Measurements from ENCODE around the gene CCL26.

Gene CCL26

GRCh38 chr7:75811894-75812678, 40.1 kb upstream of the CCL26 start:
- no peak overlapping the region for H3K9ac ChIP-seq (ENCODE audit: low read length in 5 of 5)
- H3K4me3 ChIP-seq (ENCODE audit: low read depth in 1 of 5, low read length in 5 of 5): no peak overlapping the region
- H3K9me3 ChIP-seq (ENCODE audit: control insufficient read depth in 5 of 5, low read length in 5 of 5): peaks cover 0 to 11% (median 8%) of the 10 kb centered on the region in 5 donors
- H3K27ac ChIP-seq (ENCODE audit: low read depth, low read length): no peak overlapping the region
- no peaks in the 10 kb centered on the region for H3K27me3 ChIP-seq (ENCODE audit: control insufficient read depth in 5 of 5, insufficient read depth in 4 of 5, low read length in 5 of 5)
- H3K36me3 ChIP-seq (ENCODE audit: control insufficient read depth in 5 of 5, insufficient read depth in 5 of 5, low read length in 5 of 5): no peaks in the 10 kb centered on the region
- H3K4me1 ChIP-seq (ENCODE audit: control insufficient read depth in 5 of 5, insufficient read depth in 5 of 5, low read length in 5 of 5): peaks cover 0 to 16% (median 0%) of the 10 kb centered on the region in 5 donors

- no peak overlapping the region for H3K27ac ChIP-seq (ENCODE audit: low read depth, low read length)
- H3K36me3 ChIP-seq (ENCODE audit: control insufficient read depth in 5 of 5, insufficient read depth in 5 of 5, low read length in 5 of 5): no peaks in the 10 kb centered on the region
- H3K9ac ChIP-seq (ENCODE audit: low read length in 5 of 5): no peak overlapping the region
- peaks cover 3 to 21% (median 19%) of the 10 kb centered on the region in 5 donors for H3K9me3 ChIP-seq (ENCODE audit: control insufficient read depth in 5 of 5, low read length in 5 of 5)
- no peak overlapping the region for H3K4me3 ChIP-seq (ENCODE audit: low read depth in 1 of 5, low read length in 5 of 5)
- H3K4me1 ChIP-seq (ENCODE audit: control insufficient read depth in 5 of 5, insufficient read depth in 5 of 5, low read length in 5 of 5): peaks cover 0 to 13% (median 0%) of the 10 kb centered on the region in 5 donors
- H3K27me3 ChIP-seq (ENCODE audit: control insufficient read depth in 5 of 5, insufficient read depth in 4 of 5, low read length in 5 of 5): no peaks in the 10 kb centered on the region
Observed at GRCh38 chr7:75809396-75809795, 37.4 kb upstream of the CCL26 start.

GRCh38 chr7:75808106-75808505, 36.1 kb upstream of the CCL26 start:
- Histone ChIP-seq H3K9me3 (ENCODE audit: control insufficient read depth in 5 of 5, low read length in 5 of 5) (peaks cover 3 to 21% (median 19%) of the 10 kb centered on the region in 5 donors), H3K36me3 (ENCODE audit: control insufficient read depth in 5 of 5, insufficient read depth in 5 of 5, low read length in 5 of 5) (no peaks in the 10 kb centered on the region), H3K27ac (ENCODE audit: low read depth, low read length) (no peak overlapping the region), H3K27me3 (ENCODE audit: control insufficient read depth in 5 of 5, insufficient read depth in 4 of 5, low read length in 5 of 5) (no peaks in the 10 kb centered on the region), H3K4me3 (ENCODE audit: low read depth in 1 of 5, low read length in 5 of 5) (no peak overlapping the region), H3K4me1 (ENCODE audit: control insufficient read depth in 5 of 5, insufficient read depth in 5 of 5, low read length in 5 of 5) (peaks cover 0 to 4% (median 0%) of the 10 kb centered on the region in 5 donors), H3K9ac (ENCODE audit: low read length in 5 of 5) (no peak overlapping the region)

- Histone ChIP-seq H3K4me1 (ENCODE audit: control insufficient read depth in 5 of 5, insufficient read depth in 5 of 5, low read length in 5 of 5) (peaks cover 0 to 3% (median 0%) of the 10 kb centered on the region in 5 donors), H3K4me3 (ENCODE audit: low read depth in 1 of 5, low read length in 5 of 5) (no peak overlapping the region)
Observed at GRCh38 chr7:75807452-75807851, 35.4 kb upstream of the CCL26 start.

GRCh38 chr7:75806560-75807307, 34.7 kb upstream of the CCL26 start:
- Histone ChIP-seq H3K27me3 (ENCODE audit: control insufficient read depth in 5 of 5, insufficient read depth in 4 of 5, low read length in 5 of 5) (no peaks in the 10 kb centered on the region), H3K4me3 (ENCODE audit: low read depth in 1 of 5, low read length in 5 of 5) (peak overlapping the region in 2 of 5 donors; percentile 16 to 28), H3K36me3 (ENCODE audit: control insufficient read depth in 5 of 5, insufficient read depth in 5 of 5, low read length in 5 of 5) (no peaks in the 10 kb centered on the region), H3K9me3 (ENCODE audit: control insufficient read depth in 5 of 5, low read length in 5 of 5) (peaks cover 3 to 21% (median 19%) of the 10 kb centered on the region in 5 donors), H3K27ac (ENCODE audit: low read depth, low read length) (no peak overlapping the region), H3K9ac (ENCODE audit: low read length in 5 of 5) (no peak overlapping the region), H3K4me1 (ENCODE audit: control insufficient read depth in 5 of 5, insufficient read depth in 5 of 5, low read length in 5 of 5) (peaks cover 0 to 3% (median 0%) of the 10 kb centered on the region in 5 donors)

More at GRCh38 chr7:75807452-75807851, 35.4 kb upstream of the CCL26 start:
- H3K27me3 ChIP-seq (ENCODE audit: control insufficient read depth in 5 of 5, insufficient read depth in 4 of 5, low read length in 5 of 5): no peaks in the 10 kb centered on the region
- H3K9ac ChIP-seq (ENCODE audit: low read length in 5 of 5): no peak overlapping the region
- H3K27ac ChIP-seq (ENCODE audit: low read depth, low read length): no peak overlapping the region
- peaks cover 3 to 21% (median 19%) of the 10 kb centered on the region in 5 donors for H3K9me3 ChIP-seq (ENCODE audit: control insufficient read depth in 5 of 5, low read length in 5 of 5)
- H3K36me3 ChIP-seq (ENCODE audit: control insufficient read depth in 5 of 5, insufficient read depth in 5 of 5, low read length in 5 of 5): no peaks in the 10 kb centered on the region

- H3K27ac ChIP-seq (ENCODE audit: low read depth, low read length): no peak overlapping the region
- H3K4me1 ChIP-seq (ENCODE audit: control insufficient read depth in 5 of 5, insufficient read depth in 5 of 5, low read length in 5 of 5): peaks cover 0 to 3% (median 0%) of the 10 kb centered on the region in 5 donors
- no peaks in the 10 kb centered on the region for H3K36me3 ChIP-seq (ENCODE audit: control insufficient read depth in 5 of 5, insufficient read depth in 5 of 5, low read length in 5 of 5)
- no peak overlapping the region for H3K9ac ChIP-seq (ENCODE audit: low read length in 5 of 5)
- no peaks in the 10 kb centered on the region for H3K27me3 ChIP-seq (ENCODE audit: control insufficient read depth in 5 of 5, insufficient read depth in 4 of 5, low read length in 5 of 5)
- peaks cover 3 to 21% (median 19%) of the 10 kb centered on the region in 5 donors for H3K9me3 ChIP-seq (ENCODE audit: control insufficient read depth in 5 of 5, low read length in 5 of 5)
- H3K4me3 ChIP-seq (ENCODE audit: low read depth in 1 of 5, low read length in 5 of 5): no peak overlapping the region
Observed at GRCh38 chr7:75804705-75805104, 32.7 kb upstream of the CCL26 start.

GRCh38 chr7:75804004-75804403, 32.0 kb upstream of the CCL26 start:
- Histone ChIP-seq H3K36me3 (ENCODE audit: control insufficient read depth in 5 of 5, insufficient read depth in 5 of 5, low read length in 5 of 5) (no peaks in the 10 kb centered on the region), H3K27me3 (ENCODE audit: control insufficient read depth in 5 of 5, insufficient read depth in 4 of 5, low read length in 5 of 5) (no peaks in the 10 kb centered on the region), H3K27ac (ENCODE audit: low read depth, low read length) (no peak overlapping the region), H3K9ac (ENCODE audit: low read length in 5 of 5) (no peak overlapping the region), H3K4me3 (ENCODE audit: low read depth in 1 of 5, low read length in 5 of 5) (no peak overlapping the region), H3K4me1 (ENCODE audit: control insufficient read depth in 5 of 5, insufficient read depth in 5 of 5, low read length in 5 of 5) (peaks cover 0 to 3% (median 0%) of the 10 kb centered on the region in 5 donors), H3K9me3 (ENCODE audit: control insufficient read depth in 5 of 5, low read length in 5 of 5) (peaks cover 3 to 21% (median 19%) of the 10 kb centered on the region in 5 donors)

GRCh38 chr7:75802552-75802821, 30.5 kb upstream of the CCL26 start:
- Histone ChIP-seq H3K4me1 (ENCODE audit: control insufficient read depth in 5 of 5, insufficient read depth in 5 of 5, low read length in 5 of 5) (peaks cover 0 to 3% (median 0%) of the 10 kb centered on the region in 5 donors), H3K4me3 (ENCODE audit: low read depth in 1 of 5, low read length in 5 of 5) (no peak overlapping the region), H3K9ac (ENCODE audit: low read length in 5 of 5) (no peak overlapping the region), H3K27me3 (ENCODE audit: control insufficient read depth in 5 of 5, insufficient read depth in 4 of 5, low read length in 5 of 5) (no peaks in the 10 kb centered on the region), H3K27ac (ENCODE audit: low read depth, low read length) (no peak overlapping the region), H3K9me3 (ENCODE audit: control insufficient read depth in 5 of 5, low read length in 5 of 5) (peaks cover 3 to 17% (median 11%) of the 10 kb centered on the region in 5 donors), H3K36me3 (ENCODE audit: control insufficient read depth in 5 of 5, insufficient read depth in 5 of 5, low read length in 5 of 5) (no peaks in the 10 kb centered on the region)

- no peak overlapping the region for H3K27ac ChIP-seq (ENCODE audit: low read depth, low read length)
Observed at GRCh38 chr7:75798770-75799169, 26.8 kb upstream of the CCL26 start.

GRCh38 chr7:75796420-75796819, 24.4 kb upstream of the CCL26 start:
- no peak overlapping the region for H3K9ac ChIP-seq (ENCODE audit: low read length in 5 of 5)
- H3K4me1 ChIP-seq (ENCODE audit: control insufficient read depth in 5 of 5, insufficient read depth in 5 of 5, low read length in 5 of 5): peaks cover 0 to 19% (median 7%) of the 10 kb centered on the region in 5 donors
- no peaks in the 10 kb centered on the region for H3K27me3 ChIP-seq (ENCODE audit: control insufficient read depth in 5 of 5, insufficient read depth in 4 of 5, low read length in 5 of 5)
- no peaks in the 10 kb centered on the region for H3K36me3 ChIP-seq (ENCODE audit: control insufficient read depth in 5 of 5, insufficient read depth in 5 of 5, low read length in 5 of 5)
- H3K27ac ChIP-seq (ENCODE audit: low read depth, low read length): no peak overlapping the region
- peak overlapping the region in 1 of 5 donors; percentile 3 for H3K4me3 ChIP-seq (ENCODE audit: low read depth in 1 of 5, low read length in 5 of 5)
- no peaks in the 10 kb centered on the region for H3K9me3 ChIP-seq (ENCODE audit: control insufficient read depth in 5 of 5, low read length in 5 of 5)

More at GRCh38 chr7:75798770-75799169, 26.8 kb upstream of the CCL26 start:
- no peaks in the 10 kb centered on the region for H3K9me3 ChIP-seq (ENCODE audit: control insufficient read depth in 5 of 5, low read length in 5 of 5)
- H3K4me1 ChIP-seq (ENCODE audit: control insufficient read depth in 5 of 5, insufficient read depth in 5 of 5, low read length in 5 of 5): peaks cover 0 to 16% (median 5%) of the 10 kb centered on the region in 5 donors
- H3K9ac ChIP-seq (ENCODE audit: low read length in 5 of 5): no peak overlapping the region
- H3K36me3 ChIP-seq (ENCODE audit: control insufficient read depth in 5 of 5, insufficient read depth in 5 of 5, low read length in 5 of 5): no peaks in the 10 kb centered on the region
- H3K4me3 ChIP-seq (ENCODE audit: low read depth in 1 of 5, low read length in 5 of 5): no peak overlapping the region
- no peaks in the 10 kb centered on the region for H3K27me3 ChIP-seq (ENCODE audit: control insufficient read depth in 5 of 5, insufficient read depth in 4 of 5, low read length in 5 of 5)
